Measurements from ENCODE around the gene FABP1.

Gene FABP1

DNA sequence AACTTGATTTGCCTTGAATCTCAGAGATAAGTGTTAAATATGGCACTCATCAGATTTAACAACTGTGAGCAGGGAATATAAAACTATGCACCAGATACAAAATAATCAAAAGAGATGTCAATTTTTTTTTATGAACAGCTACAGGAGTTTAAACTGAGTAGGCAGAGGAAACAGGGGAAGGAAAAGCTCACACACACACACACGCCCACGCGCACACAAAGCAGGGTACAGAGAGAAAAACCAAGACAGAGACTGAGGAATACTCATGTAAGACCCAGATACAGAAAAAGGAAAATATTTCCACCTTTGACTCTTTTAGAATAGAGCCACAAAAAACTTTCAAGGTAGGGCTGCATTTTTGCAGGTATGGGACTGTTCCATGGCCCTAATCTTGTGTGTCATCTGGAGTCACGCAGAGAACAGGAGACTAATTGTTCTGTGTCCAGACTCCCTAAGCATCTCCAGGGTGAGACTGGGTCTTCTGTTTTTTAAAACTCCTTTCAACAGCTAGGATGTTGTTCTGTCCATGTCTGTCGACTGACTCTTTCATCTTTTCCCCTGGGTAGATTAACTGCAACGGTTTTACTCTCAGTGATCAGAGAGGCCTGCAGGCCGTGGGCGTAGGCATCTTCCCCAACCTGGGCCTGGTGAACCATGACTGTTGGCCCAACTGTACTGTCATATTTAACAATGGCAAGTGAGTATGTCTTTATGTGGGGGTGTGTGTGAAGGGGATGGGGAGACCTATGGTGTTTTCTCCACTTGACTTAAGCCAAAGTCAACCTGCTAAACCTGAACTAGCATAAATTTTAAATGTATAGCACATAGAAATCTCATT, 37.2 kb downstream of the FABP1 start:
- no peak for DNase-seq (ENCODE audit: low read depth)
- TF ChIP-seq, protein P1, sequence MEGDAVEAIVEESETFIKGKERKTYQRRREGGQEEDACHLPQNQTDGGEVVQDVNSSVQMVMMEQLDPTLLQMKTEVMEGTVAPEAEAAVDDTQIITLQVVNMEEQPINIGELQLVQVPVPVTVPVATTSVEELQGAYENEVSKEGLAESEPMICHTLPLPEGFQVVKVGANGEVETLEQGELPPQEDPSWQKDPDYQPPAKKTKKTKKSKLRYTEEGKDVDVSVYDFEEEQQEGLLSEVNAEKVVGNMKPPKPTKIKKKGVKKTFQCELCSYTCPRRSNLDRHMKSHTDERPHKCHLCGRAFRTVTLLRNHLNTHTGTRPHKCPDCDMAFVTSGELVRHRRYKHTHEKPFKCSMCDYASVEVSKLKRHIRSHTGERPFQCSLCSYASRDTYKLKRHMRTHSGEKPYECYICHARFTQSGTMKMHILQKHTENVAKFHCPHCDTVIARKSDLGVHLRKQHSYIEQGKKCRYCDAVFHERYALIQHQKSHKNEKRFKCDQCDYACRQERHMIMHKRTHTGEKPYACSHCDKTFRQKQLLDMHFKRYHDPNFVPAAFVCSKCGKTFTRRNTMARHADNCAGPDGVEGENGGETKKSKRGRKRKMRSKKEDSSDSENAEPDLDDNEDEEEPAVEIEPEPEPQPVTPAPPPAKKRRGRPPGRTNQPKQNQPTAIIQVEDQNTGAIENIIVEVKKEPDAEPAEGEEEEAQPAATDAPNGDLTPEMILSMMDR (conservative IDR thresholded peaks at IDR 0.05; ENCODE audit: low read depth, low read length) = no peak
- H3K4me3 ChIP-seq (ENCODE audit: low read depth, low read length) = no peak overlapping the region

DNA sequence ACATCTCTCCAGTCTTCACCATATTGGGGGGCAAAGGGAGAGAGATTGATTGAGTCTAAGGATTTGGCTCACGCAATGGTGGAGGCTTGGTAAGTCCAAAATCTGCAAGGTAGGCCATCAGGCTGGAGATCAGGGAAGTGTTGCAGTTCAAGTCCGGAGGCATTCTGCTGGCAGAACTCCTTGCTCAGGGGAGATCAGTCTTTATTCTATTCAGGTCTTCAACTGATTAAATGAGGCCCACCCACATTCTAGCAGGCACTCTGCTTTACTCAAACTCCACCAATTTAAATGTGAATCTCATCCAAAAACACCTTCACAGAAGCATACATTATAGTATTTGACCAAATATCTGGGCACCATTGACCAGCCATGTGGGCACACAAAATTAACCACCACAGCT, 38.9 kb downstream of the FABP1 start:
- no peak overlapping the region for H3K4me3 ChIP-seq (ENCODE audit: low read depth, low read length)
- TF ChIP-seq, protein P1 (conservative IDR thresholded peaks at IDR 0.05; ENCODE audit: low read depth, low read length) = no peak
- DNase-seq (ENCODE audit: low read depth) = no peak

DNA sequence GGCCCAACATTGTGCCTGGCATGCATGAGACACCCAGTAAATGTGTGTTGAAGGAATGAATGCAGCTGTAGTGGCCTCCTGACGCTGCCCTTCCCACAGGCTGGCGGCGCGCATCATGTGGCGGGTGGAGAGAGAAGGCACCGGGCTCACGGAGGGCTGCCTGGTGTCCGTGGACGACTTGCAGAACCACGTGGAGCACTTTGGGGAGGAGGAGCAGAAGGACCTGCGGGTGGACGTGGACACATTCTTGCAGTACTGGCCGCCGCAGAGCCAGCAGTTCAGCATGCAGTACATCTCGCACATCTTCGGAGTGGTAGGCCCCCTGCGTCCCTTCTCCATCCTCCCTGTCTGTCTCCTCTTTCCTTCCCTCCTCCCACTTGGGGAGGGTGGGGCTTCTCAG, 40.1 kb downstream of the FABP1 start:
- H3K4me3 ChIP-seq (ENCODE audit: low read depth, low read length) = no peak overlapping the region
- no peak for DNase-seq (ENCODE audit: low read depth)
- TF ChIP-seq, protein P1 (conservative IDR thresholded peaks at IDR 0.05; ENCODE audit: low read depth, low read length) = no peak

DNA sequence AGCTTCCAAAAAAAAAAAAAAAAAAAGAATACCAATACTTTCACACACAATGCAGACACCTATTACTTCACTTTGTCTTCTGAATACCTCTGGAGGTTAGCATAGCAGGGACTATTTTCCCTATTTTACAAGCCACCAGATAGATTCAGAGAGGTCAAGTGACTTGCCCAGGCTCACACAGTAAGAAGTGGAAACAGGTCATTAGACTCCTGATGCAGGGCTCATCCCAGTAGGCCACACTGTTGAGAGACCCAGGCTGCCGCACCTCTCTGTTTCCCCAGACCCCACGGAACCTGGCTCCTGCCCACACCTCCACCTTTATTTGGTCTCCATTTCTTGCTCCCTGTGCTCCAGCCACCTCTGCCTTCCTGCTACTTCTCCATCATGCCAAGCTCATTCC, 40.8 kb downstream of the FABP1 start:
- TF ChIP-seq, protein P1 (conservative IDR thresholded peaks at IDR 0.05; ENCODE audit: low read depth, low read length) = no peak
- no peak for DNase-seq (ENCODE audit: low read depth)

DNA sequence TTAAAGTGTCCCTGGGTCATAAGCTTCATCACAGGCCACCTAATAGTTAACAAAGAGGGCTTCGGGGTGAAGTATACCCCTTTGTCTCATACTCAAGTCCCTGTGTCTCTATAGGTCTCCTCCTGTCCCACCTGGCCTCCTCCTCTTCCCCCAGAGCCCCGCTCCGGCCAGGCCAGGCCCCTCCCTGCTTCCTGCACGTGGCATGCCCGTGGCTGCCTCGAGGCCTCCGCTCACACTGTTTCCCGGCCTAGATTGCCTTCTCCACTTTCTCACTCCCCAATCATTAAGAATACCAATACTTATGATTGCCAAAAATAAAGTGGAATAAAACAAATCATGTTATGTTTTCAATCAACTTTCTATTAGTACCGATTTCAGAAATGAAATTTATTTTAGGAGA, 41.5 kb downstream of the FABP1 start:
- TF ChIP-seq, protein P1 (conservative IDR thresholded peaks at IDR 0.05; ENCODE audit: low read depth, low read length) = no peak

More for the DNA sequence above, 40.8 kb downstream of the FABP1 start:
- H3K4me3 ChIP-seq (ENCODE audit: low read depth, low read length) = no peak overlapping the region

DNA sequence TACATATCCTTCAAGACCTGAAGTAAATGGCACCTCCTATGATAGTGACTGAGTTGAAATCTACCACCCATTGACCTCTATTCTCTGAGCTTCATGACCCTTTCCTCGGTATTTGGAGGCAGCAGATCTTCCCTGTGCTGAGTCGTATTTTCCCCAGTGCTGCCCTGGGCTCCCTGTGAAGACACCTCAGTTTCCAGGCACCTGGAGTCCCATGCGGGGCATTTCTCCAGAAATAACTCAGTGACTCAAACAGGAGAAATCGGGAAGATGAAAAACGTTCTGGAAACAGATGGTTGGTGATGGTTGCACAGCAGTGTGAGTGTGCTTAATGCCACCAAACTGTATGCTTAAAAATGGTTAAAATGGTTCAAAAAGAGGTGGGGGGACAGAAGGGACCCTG, 42.3 kb downstream of the FABP1 start:
- H3K4me3 ChIP-seq (ENCODE audit: low read depth, low read length) = no peak overlapping the region
- no peak for DNase-seq (ENCODE audit: low read depth)
- TF ChIP-seq, protein P1 (conservative IDR thresholded peaks at IDR 0.05; ENCODE audit: low read depth, low read length) = no peak

More for the DNA sequence above, 41.5 kb downstream of the FABP1 start:
- no peak for DNase-seq (ENCODE audit: low read depth)
- H3K4me3 ChIP-seq (ENCODE audit: low read depth, low read length) = no peak overlapping the region

DNA sequence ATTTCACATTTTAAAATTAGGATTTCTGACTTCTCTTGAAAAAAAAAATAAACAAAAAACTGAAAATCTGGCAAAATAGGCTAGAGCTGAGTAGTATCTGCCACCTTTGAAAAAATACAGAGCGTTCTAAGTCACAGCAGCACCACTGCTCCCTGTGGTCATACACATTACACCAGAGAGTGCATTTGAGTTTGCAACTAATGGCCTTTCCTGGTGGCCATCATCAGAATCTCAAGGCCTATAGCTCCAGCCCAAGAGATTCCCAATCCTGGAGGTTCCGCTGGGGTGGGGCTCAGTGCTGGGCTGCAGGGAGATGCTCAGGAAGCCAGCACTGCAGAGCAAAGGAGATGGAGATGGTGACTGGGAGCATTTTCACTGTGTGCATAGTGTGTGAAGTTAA, 42.8 kb downstream of the FABP1 start:
- no peak for DNase-seq (ENCODE audit: low read depth)
- H3K4me3 ChIP-seq (ENCODE audit: low read depth, low read length) = no peak overlapping the region
- TF ChIP-seq, protein P1 (conservative IDR thresholded peaks at IDR 0.05; ENCODE audit: low read depth, low read length) = no peak
